ENCODE measurements around the gene SCAF1. TPM values are rescaled to one million over a fixed set of nuclear protein-coding genes. Genes with fewer than 3 reads are reported as not detected.

Gene SCAF1
- total RNA-seq, 1 donor from 2014 or later: 38.8 TPM

GRCh38 chr19:49684983-49685553 lies 43.1 kb downstream of the SCAF1 start:
- Histone ChIP-seq H3K4me1 (peaks cover 74% of the 10 kb centered on the region), H3K36me3 (peaks cover 74% of the 10 kb centered on the region), H3K4me3 (no peak overlapping the region), H3K27ac (replicated peaks) (peak overlapping the region; percentile 12), H3K9me3 (replicated peaks) (no peaks in the 10 kb centered on the region), H3K27me3 (ENCODE audit: low read depth) (peaks cover 7% of the 10 kb centered on the region)
- no peak for DNase-seq
- TF ChIP-seq, protein P1, sequence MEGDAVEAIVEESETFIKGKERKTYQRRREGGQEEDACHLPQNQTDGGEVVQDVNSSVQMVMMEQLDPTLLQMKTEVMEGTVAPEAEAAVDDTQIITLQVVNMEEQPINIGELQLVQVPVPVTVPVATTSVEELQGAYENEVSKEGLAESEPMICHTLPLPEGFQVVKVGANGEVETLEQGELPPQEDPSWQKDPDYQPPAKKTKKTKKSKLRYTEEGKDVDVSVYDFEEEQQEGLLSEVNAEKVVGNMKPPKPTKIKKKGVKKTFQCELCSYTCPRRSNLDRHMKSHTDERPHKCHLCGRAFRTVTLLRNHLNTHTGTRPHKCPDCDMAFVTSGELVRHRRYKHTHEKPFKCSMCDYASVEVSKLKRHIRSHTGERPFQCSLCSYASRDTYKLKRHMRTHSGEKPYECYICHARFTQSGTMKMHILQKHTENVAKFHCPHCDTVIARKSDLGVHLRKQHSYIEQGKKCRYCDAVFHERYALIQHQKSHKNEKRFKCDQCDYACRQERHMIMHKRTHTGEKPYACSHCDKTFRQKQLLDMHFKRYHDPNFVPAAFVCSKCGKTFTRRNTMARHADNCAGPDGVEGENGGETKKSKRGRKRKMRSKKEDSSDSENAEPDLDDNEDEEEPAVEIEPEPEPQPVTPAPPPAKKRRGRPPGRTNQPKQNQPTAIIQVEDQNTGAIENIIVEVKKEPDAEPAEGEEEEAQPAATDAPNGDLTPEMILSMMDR (IDR thresholded peaks at IDR 0.05; ENCODE audit: borderline replicate concordance): no peak
- intact Hi-C loops (cut with micrococcal nuclease): no loop called here

GRCh38 chr19:49685845-49686332 lies 43.9 kb downstream of the SCAF1 start:
- H3K4me1 ChIP-seq: peaks cover 74% of the 10 kb centered on the region
- peaks cover 73% of the 10 kb centered on the region for H3K36me3 ChIP-seq
- intact Hi-C loops (cut with micrococcal nuclease): no loop called here
- TF ChIP-seq, protein P1 (IDR thresholded peaks at IDR 0.05; ENCODE audit: borderline replicate concordance): no peak
- no peaks in the 10 kb centered on the region for H3K9me3 ChIP-seq (replicated peaks)
- peak overlapping the region; percentile 17 for H3K4me3 ChIP-seq
- DNase-seq: no peak
- H3K27me3 ChIP-seq (ENCODE audit: low read depth): peaks cover 11% of the 10 kb centered on the region
- H3K27ac ChIP-seq (replicated peaks): peak overlapping the region; percentile 81

DNA sequence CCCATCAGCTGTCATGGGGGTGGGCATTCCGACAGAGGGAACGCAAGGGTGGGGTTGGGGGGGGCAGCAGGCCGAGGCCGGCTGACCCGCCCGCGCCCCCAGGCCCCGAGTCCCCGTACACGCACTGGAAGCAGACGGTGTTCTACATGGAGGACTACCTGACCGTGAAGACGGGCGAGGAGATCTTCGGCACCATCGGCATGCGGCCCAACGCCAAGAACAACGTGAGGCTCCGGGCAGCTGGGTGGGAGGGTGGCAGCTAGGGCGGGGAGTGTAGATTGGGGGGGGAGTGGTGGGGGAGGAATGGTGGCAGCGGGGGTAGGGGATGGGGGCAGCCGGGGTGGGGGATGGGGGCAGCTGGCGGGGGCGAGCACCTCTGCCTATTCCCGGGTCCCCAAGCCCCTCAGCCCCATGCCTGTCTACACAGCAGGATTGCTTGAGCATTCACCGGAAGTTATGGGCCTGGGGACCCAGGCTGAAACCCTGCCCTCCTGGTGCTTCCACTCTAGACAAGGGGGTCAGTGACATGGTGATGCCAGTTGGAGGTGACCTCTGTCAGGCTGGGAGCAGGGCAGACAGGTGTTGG lies 44.6 kb downstream of the SCAF1 start:
- H3K36me3 ChIP-seq: peaks cover 66% of the 10 kb centered on the region
- TF ChIP-seq, protein P1 (IDR thresholded peaks at IDR 0.05; ENCODE audit: borderline replicate concordance): no peak
- peak overlapping the region; percentile 81 for H3K27ac ChIP-seq (replicated peaks)
- H3K4me3 ChIP-seq: no peak overlapping the region
- intact Hi-C loops (cut with micrococcal nuclease): no loop called here
- H3K4me1 ChIP-seq: peaks cover 73% of the 10 kb centered on the region
- H3K27me3 ChIP-seq (ENCODE audit: low read depth): peaks cover 11% of the 10 kb centered on the region
- DNase-seq: no peak
- H3K9me3 ChIP-seq (replicated peaks): no peaks in the 10 kb centered on the region

DNA sequence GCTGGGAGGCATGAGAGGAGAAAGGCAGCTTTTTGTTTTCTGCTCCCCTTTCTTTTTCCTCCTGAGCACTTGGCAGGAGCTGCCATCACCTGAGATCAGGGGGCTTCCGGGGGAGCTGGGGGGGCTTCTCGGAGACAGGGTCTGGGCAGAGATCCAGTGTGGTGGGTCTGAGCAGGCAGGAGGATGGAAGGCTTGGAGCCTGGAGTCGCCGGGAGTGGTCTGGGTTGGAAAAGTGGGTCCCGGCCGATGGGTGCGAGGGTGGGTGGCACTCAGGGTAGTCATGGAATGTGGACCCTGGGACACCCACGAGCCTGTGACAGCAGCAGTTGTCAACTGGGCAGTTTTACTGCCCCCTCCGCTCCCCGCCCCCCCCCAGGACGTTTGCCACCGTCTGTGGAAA lies 45.1 kb downstream of the SCAF1 start:
- H3K4me1 ChIP-seq: peaks cover 72% of the 10 kb centered on the region
- no peak for DNase-seq
- TF ChIP-seq, protein P1 (IDR thresholded peaks at IDR 0.05; ENCODE audit: borderline replicate concordance): no peak
- peak overlapping the region; percentile 81 for H3K27ac ChIP-seq (replicated peaks)
- H3K9me3 ChIP-seq (replicated peaks): no peaks in the 10 kb centered on the region
- peaks cover 11% of the 10 kb centered on the region for H3K27me3 ChIP-seq (ENCODE audit: low read depth)
- H3K36me3 ChIP-seq: peaks cover 60% of the 10 kb centered on the region
- H3K4me3 ChIP-seq: peak overlapping the region; percentile 67
- intact Hi-C loops (cut with micrococcal nuclease): no loop called here

DNA sequence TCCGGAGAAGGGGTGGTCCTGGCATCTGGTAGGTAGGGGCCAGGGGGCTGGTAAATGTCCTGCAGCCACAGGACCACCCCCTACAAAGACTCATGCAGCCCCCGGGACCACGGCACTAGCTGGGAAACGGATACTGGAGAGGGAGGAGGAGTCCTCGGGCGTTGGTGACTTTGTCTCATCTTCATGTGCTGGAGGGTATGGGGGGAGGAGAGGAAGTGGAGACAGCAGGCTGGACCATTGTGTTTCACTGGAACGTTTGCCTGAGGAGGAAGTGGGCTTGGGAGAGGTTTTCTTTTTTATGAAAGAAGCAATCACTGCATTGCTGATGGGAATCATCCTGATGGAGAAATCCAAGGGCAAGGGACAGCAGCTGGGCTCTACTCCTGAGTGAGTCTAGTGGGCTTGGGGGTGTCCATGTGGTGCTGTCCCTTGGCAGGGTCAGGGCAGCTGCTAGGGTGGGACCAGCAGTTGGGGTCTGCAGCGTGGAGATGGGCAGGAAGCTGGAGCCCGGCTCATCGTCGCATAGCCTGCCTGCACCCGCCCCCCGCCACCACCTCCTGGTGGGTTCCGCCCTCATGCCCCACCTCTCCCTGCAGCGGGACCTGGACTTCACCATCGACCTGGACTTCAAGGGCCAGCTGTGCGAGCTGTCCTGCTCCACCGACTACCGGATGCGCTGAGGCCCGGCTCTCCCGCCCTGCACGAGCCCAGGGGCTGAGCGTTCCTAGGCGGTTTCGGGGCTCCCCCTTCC lies 45.7 kb downstream of the SCAF1 start:
- H3K4me1 ChIP-seq: peaks cover 72% of the 10 kb centered on the region
- TF ChIP-seq, protein P1 (IDR thresholded peaks at IDR 0.05; ENCODE audit: borderline replicate concordance): no peak
- H3K4me3 ChIP-seq: peak overlapping the region; percentile 67
- no peak for DNase-seq
- H3K27ac ChIP-seq (replicated peaks): peak overlapping the region; percentile 81
- peaks cover 54% of the 10 kb centered on the region for H3K36me3 ChIP-seq
- no peaks in the 10 kb centered on the region for H3K9me3 ChIP-seq (replicated peaks)
- peaks cover 11% of the 10 kb centered on the region for H3K27me3 ChIP-seq (ENCODE audit: low read depth)
- intact Hi-C loops (cut with micrococcal nuclease): no loop called here
